Fibroblast of mammary gland (primary cell): Measurements from ENCODE around the gene AVL9.

Source experiments
- DNase-seq: peaks from one replicate; pipeline ENCODE4 v3.0.0-alpha.2; 2010; ENCODE audit warnings: low read depth
- H3K4me3 ChIP-seq: 2 replicates; pipeline ENCODE4 v1.5.1; 2011; ENCODE audit warnings: low read depth, mild to moderate bottlenecking, low read length, moderate library complexity; ENCODE audit not compliant: control insufficient read depth
- CTCF ChIP-seq: conservative IDR thresholded peaks from 2 replicates; pipeline ENCODE4 v1.5.1; 2011; ENCODE audit warnings: low read depth, low read length, inconsistent platforms; ENCODE audit not compliant: control insufficient read depth, insufficient read depth

The AVL9 gene

GRCh38 chr7:32561613-32562012, 66.3 kb downstream of the AVL9 start:
- no peak for DNase-seq
- TF ChIP-seq CTCF = no peak
- H3K4me3 ChIP-seq = no peak overlapping the region

GRCh38 chr7:32564542-32564941, 69.3 kb downstream of the AVL9 start:
- no peak for DNase-seq
- no peak overlapping the region for H3K4me3 ChIP-seq
- TF ChIP-seq CTCF = no peak

- no peak for TF ChIP-seq CTCF
- DNase-seq = no peak
- no peak overlapping the region for H3K4me3 ChIP-seq
These were observed 74.3 kb downstream of the AVL9 start for GRCh38 chr7:32569388-32570289.

GRCh38 chr7:32573110-32573687, 77.9 kb downstream of the AVL9 start:
- TF ChIP-seq CTCF = no peak
- H3K4me3 ChIP-seq = no peak overlapping the region
- DNase-seq = no peak

GRCh38 chr7:32574626-32575025, 79.3 kb downstream of the AVL9 start:
- no peak for DNase-seq
- no peak overlapping the region for H3K4me3 ChIP-seq
- TF ChIP-seq CTCF = no peak

GRCh38 chr7:32577421-32577820, 82.1 kb downstream of the AVL9 start:
- no peak for DNase-seq
- TF ChIP-seq CTCF = no peak
- H3K4me3 ChIP-seq = no peak overlapping the region
